Esophagus squamous epithelium (tissue), 4 donors: Measurements from ENCODE around the gene PET100.

Experiments used
- POLR2A ChIP-seq, 4 donors: fragments of 450-650 bp; IDR thresholded peaks; one replicate each; pipeline ENCODE4 v1.6.1; 2017; ENCODE audit warnings: antibody characterized with exemption in 4 of 4, mild to moderate bottlenecking in 4 of 4, moderate library complexity in 3 of 4
- TF ChIP-seq, protein P1 (sequence below), 6 experiments: fragments of 450-650 bp in 4 of 6; fragments of 200-600 bp in 2 of 6; sonication (generic) in 2 of 6; IDR thresholded peaks; one replicate each; pipeline ENCODE4 v1.5.1; 2016 to 2019; ENCODE audit warnings: antibody characterized with exemption in 6 of 6, mild to moderate bottlenecking in 4 of 6, moderate library complexity in 4 of 6

DNA sequence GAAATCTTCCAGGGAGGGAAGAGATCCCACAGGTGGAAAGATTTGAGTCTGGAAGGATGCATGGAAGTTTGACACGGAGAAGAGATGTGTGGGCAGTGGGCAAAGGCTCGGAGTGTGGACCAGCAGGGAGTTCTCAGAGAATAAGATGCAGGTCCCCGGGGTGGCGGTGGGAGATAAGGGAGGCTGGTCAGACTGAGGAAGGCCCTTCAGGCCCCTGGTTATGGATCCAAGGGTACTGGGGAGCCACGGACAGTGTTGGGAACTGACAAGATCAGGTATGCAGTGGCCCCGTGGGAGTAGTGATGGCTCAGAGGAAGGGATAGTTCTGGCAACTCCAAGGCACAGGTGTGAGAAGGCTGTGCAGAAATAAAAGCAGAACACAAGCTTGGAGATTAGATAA lies 31.4 kb upstream of the PET100 start:
- TF ChIP-seq, protein P1, sequence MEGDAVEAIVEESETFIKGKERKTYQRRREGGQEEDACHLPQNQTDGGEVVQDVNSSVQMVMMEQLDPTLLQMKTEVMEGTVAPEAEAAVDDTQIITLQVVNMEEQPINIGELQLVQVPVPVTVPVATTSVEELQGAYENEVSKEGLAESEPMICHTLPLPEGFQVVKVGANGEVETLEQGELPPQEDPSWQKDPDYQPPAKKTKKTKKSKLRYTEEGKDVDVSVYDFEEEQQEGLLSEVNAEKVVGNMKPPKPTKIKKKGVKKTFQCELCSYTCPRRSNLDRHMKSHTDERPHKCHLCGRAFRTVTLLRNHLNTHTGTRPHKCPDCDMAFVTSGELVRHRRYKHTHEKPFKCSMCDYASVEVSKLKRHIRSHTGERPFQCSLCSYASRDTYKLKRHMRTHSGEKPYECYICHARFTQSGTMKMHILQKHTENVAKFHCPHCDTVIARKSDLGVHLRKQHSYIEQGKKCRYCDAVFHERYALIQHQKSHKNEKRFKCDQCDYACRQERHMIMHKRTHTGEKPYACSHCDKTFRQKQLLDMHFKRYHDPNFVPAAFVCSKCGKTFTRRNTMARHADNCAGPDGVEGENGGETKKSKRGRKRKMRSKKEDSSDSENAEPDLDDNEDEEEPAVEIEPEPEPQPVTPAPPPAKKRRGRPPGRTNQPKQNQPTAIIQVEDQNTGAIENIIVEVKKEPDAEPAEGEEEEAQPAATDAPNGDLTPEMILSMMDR (IDR thresholded peaks at IDR 0.05): no peak
- TF ChIP-seq POLR2A (IDR thresholded peaks at IDR 0.05): no peak
